GM19025 (cell line): ENCODE measurements around the gene PIK3R6.

Experiments used
- ATAC-seq: cut with Tn5 transposase; IDR thresholded peaks from one replicate; pipeline ENCODE4 v1.9.1; 2021; ENCODE audit warnings: mild to moderate bottlenecking, low read depth, moderate library complexity; ENCODE audit not compliant: unreplicated experiment

PIK3R6 gene

GRCh38 chr17:8875957-8876356 lies 8.5 kb upstream of the PIK3R6 start:
- ATAC-seq, result no peak

GRCh38 chr17:8875436-8875835 lies 8.0 kb upstream of the PIK3R6 start:
- no peak for ATAC-seq

- ATAC-seq, result no peak
Observed at GRCh38 chr17:8873801-8874715, 6.6 kb upstream of the PIK3R6 start.

GRCh38 chr17:8872705-8873435 lies 5.4 kb upstream of the PIK3R6 start:
- no peak for ATAC-seq

GRCh38 chr17:8872036-8872704 lies 4.7 kb upstream of the PIK3R6 start:
- ATAC-seq, result no peak

GRCh38 chr17:8871081-8871581 lies 3.7 kb upstream of the PIK3R6 start:
- ATAC-seq, result no peak

- no peak for ATAC-seq
Observed at GRCh38 chr17:8870406-8871040, 3.0 kb upstream of the PIK3R6 start.

GRCh38 chr17:8869114-8869815 lies 1.8 kb upstream of the PIK3R6 start:
- ATAC-seq, result no peak

GRCh38 chr17:8868529-8868951 lies 1.1 kb upstream of the PIK3R6 start:
- ATAC-seq, result peak; percentile 57

GRCh38 chr17:8868092-8868491 lies 618 bp upstream of the PIK3R6 start:
- no peak for ATAC-seq

GRCh38 chr17:8865811-8866210 lies 1.7 kb downstream of the PIK3R6 start:
- ATAC-seq, result no peak

GRCh38 chr17:8865385-8865784 lies 2.1 kb downstream of the PIK3R6 start:
- no peak for ATAC-seq

GRCh38 chr17:8862213-8863056 lies 5.0 kb downstream of the PIK3R6 start:
- ATAC-seq, result no peak

GRCh38 chr17:8861495-8862181 lies 5.8 kb downstream of the PIK3R6 start:
- no peak for ATAC-seq

GRCh38 chr17:8859804-8860430 lies 7.6 kb downstream of the PIK3R6 start:
- ATAC-seq, result no peak

- no peak for ATAC-seq
Observed at GRCh38 chr17:8859027-8859803, 8.3 kb downstream of the PIK3R6 start.

- peak; percentile 38 for ATAC-seq
Observed at GRCh38 chr17:8857919-8858318, 9.6 kb downstream of the PIK3R6 start.
